Activated naive CD8-positive, alpha-beta T cell treated with anti-CD3 and anti-CD28 coated beads, Interleukin-2, amount 50 U/mL, for 16 hours (primary cell): ENCODE results near the gene MINDY4.

Source experiments
- DNase-seq: peaks from one replicate; pipeline ENCODE4 v3.0.0-alpha.2; 2020; ENCODE audit warnings: low read depth, low spot score

The MINDY4 gene

DNA sequence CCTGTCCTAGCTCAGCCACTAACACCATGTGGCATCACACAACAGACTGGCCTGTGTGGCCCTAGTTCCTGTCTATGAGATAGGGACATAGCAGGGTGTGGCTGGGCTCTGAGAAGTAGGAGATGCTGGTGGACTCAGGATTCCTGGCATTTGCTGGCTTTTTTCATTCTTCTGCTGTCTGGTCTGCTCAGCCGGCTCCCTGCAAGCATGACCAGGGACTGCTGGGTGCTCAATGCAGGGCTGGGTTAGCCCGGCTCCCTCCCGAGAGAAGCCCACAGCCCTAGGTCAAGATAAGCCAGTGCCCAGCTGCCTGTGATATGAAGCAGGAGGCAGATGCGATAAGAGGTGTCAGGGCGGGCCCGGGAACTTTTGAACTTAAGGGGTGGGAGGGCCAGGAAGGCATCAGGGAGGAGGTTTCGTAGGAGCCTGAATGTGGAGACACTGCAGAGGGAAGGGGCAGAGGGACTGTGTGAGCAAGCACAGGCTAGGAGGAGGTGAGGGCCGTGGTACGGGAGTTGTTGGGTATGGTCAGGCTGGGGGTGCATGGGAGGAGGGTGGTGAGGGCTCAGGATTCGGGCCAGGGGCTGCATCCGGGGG is 143.9 kb downstream of the MINDY4 start:
- no peak for DNase-seq

DNA sequence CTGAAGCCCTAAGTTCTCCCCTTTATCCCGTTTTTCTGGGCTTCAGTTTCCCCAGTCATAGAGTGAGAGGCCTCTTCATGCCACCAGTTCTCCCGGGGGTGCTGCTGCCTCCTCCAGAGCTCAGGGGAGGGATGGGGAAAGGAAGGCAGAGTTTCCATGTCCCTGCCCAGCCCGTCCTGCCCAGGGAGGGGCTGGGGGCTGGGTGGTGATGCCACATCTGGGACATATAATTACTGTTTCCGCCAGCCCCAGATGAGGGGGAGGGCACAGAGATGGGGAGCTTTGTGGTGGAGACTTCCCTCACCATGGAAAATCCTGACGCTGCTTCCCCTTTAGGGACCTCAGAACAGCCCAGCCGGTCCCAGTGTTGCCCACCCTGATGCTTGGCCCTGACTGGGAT is 144.5 kb downstream of the MINDY4 start:
- no peak for DNase-seq

DNA sequence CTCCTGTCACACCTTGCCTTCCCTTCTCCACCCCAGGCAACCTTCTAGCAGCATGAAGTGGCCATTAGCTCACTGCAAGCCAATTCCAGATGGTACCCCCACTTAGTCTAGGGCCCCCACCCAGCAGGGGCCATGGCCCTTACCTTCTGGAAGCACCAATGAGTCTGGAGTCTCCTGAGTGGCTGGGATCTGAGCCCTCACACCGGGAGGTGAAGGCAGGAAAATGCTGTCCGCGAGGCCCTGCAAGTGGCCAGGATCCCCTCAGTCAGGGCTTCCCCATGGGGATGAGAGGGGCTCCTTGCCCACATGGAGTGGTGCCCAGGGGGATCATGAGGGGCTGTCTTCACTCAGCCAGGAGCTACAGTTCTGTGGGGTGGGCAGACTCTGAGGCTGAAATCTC is 145.0 kb downstream of the MINDY4 start:
- no peak for DNase-seq

GRCh38 chr7:30916767-30917166 is 145.6 kb downstream of the MINDY4 start:
- no peak for DNase-seq

- no peak for DNase-seq
These were observed 146.1 kb downstream of the MINDY4 start for GRCh38 chr7:30917216-30917893.

DNA sequence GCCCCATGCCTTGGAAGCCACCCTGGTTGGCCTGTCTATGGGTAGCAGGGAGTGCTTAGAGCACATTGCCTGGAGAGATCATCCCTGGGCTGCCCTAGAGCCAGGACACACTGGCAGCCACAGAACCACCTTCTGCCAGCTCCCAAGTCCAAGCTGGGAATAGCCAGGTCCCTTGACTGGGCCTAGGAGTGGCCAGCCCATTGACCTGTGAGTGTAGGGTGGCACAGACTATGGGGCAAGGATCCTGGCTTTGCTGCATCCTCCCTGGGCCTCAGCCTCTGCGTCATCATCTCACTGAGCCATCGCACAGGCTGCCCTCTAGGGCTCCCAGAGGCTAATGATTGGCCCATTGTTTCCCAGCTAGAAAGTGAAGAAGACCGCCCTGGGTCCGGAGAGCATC is 147.5 kb downstream of the MINDY4 start:
- no peak for DNase-seq

- no peak for DNase-seq
These were observed 148.9 kb downstream of the MINDY4 start for GRCh38 chr7:30920021-30920583.

GRCh38 chr7:30920584-30921539 is 149.6 kb downstream of the MINDY4 start:
- DNase-seq, result no peak

GRCh38 chr7:30921540-30922401 is 150.6 kb downstream of the MINDY4 start:
- DNase-seq, result no peak

GRCh38 chr7:30922596-30922995 is 151.4 kb downstream of the MINDY4 start:
- no peak for DNase-seq

DNA sequence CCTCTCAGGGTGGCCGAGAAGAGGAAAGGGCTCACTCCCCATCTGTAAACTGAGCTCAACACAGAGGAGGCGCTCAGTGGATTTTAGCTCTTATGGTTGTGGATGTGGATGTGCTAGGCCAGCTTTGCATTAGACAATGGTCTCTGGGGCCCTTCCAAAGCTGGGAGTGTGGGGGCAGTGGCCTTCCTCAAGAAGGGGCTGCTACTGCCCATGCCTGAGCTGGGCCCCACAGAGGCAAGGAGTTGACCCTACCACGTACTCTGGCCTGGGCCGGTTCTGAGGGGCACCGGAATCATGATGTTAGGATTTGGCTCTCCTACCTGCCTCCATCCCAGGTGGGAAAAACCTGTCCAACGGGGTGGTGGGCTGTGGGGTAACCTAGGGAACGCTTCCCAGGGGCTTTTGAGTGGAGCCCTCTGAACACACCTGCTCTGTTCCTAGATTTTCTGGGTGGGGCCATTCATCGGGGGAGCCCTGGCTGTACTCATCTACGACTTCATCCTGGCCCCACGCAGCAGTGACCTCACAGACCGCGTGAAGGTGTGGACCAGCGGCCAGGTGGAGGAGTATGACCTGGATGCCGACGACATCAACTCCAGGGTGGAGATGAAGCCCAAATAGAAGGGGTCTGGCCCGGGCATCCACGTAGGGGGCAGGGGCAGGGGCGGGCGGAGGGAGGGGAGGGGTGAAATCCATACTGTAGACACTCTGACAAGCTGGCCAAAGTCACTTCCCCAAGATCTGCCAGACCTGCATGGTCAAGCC is 152.0 kb downstream of the MINDY4 start:
- DNase-seq, result no peak

GRCh38 chr7:30923774-30924413 is 152.7 kb downstream of the MINDY4 start:
- DNase-seq, result no peak

- no peak for DNase-seq
These were observed 153.4 kb downstream of the MINDY4 start for GRCh38 chr7:30924624-30925023.

- DNase-seq, result no peak
These were observed 153.9 kb downstream of the MINDY4 start for GRCh38 chr7:30925117-30925516.

GRCh38 chr7:30925913-30926312 is 154.7 kb downstream of the MINDY4 start:
- no peak for DNase-seq

DNA sequence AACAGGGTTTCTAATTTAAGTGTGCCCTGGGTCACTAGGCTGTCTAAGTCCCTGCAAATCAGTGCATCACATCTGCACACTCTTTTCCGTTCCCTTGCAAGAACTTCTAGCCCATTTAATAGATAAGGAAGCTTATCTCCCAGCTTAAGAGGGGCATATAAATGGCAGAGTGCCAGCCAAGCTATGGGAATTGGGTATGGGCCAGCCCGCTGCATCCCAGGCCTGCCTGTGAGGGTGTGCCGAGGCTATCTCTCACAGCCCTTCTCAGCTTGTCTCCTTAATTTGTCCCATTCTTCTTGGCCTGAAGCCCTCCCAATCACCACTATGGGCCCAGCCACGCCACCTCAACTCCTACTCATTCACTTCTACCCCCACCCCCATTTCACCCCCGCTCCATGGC is 155.1 kb downstream of the MINDY4 start:
- DNase-seq, result no peak

DNA sequence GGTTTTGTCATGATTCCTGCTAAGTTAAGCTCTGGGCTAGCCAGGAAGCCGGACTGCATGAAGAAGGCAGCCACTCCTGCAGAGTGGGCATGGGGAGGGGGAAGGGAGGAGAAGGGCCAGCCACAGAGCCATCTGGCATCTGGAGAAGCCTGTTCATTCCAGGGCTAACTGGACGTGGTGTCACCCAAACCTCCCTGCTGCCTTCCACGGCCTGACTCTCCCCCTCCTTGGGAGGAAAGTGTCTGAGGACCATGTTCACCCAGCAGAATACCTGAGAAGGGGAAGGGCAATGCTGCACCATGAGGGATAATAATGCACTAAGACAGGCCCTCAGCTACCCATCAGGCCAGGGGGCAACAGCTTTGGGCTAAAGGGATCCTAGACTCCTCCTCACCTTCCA is 155.8 kb downstream of the MINDY4 start:
- no peak for DNase-seq

DNA sequence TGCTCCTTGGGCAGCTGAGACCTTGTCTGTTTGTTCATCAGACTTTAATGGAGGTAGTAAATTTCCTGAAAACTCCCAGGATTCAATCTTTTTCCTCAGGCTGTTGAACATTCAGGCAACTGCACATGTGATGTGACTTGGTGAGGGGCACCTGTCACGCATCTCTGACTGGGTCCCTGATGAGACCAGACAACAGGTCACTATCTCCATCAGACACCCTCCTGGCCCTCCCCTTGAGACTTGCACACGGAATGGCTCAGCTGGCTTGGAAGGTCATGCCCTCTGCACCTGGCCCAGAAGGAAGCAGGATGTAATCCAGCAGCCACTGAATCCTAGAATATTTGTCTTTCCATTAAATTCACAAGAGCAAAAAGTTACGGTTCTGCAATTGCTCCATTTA is 156.3 kb downstream of the MINDY4 start:
- no peak for DNase-seq

- no peak for DNase-seq
These were observed 157.1 kb downstream of the MINDY4 start for GRCh38 chr7:30928254-30928872.

DNA sequence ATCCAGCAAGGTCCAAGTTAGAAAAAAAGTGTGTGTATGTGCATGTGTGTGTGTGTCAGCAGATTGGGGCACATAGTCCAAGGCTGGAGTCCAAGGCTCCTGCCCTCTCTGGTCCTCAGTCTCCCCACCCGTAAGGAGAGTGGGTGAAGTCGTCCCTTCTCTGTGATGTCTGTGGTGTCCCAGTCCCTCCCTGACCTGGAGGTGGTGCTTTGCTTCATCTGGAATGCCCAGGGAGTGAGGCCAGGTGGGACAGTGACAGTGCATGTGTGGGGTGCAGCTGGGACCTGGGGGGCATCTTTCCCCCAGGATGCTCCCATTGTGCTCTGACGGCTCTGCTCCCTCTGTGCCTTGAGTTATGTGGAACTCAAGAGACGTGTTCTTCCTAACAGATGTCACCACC is 158.5 kb downstream of the MINDY4 start:
- DNase-seq, result no peak
